Limb (tissue), 2 donors: ENCODE data around the gene CCDC6.
A peak's percentile ranks its signal among the peaks of the same experiment; 100 is the strongest.
"Not testable (repeated sequence)": the region's sequence is repeated elsewhere in the genome, so short reads cannot be mapped to it uniquely, and the experiment has no call there.

Experiments used
- DNase-seq, 2 donors: peaks; one replicate each; pipeline ENCODE4 v3.0.0-alpha.2; 2016; ENCODE audit errors: extremely low spot score in 2 of 2

Gene CCDC6

GRCh38 chr10:59880971-59881510, 25.3 kb downstream of the CCDC6 start:
- DNase-seq: no peak

GRCh38 chr10:59880019-59880717, 26.2 kb downstream of the CCDC6 start:
- no peak for DNase-seq

GRCh38 chr10:59879363-59879913, 26.9 kb downstream of the CCDC6 start:
- no peak for DNase-seq

GRCh38 chr10:59878915-59879314, 27.4 kb downstream of the CCDC6 start:
- DNase-seq: no peak

- no peak for DNase-seq
These were observed 28.1 kb downstream of the CCDC6 start for GRCh38 chr10:59878289-59878688.

GRCh38 chr10:59877191-59877671, 29.1 kb downstream of the CCDC6 start:
- no peak for DNase-seq

GRCh38 chr10:59876695-59877094, 29.7 kb downstream of the CCDC6 start:
- DNase-seq: no peak

GRCh38 chr10:59876208-59876607, 30.1 kb downstream of the CCDC6 start:
- DNase-seq: not testable (repeated sequence)

- DNase-seq: no peak
These were observed 32.5 kb downstream of the CCDC6 start for GRCh38 chr10:59873896-59874295.

GRCh38 chr10:59872892-59873463, 33.4 kb downstream of the CCDC6 start:
- DNase-seq: peak in 1 of 2 donors; percentile 47

- DNase-seq: no peak
These were observed 36.2 kb downstream of the CCDC6 start for GRCh38 chr10:59870152-59870551.

- no peak for DNase-seq
These were observed 36.8 kb downstream of the CCDC6 start for GRCh38 chr10:59869594-59869940.

- no peak for DNase-seq
These were observed 37.4 kb downstream of the CCDC6 start for GRCh38 chr10:59868696-59869593.

GRCh38 chr10:59867590-59867989, 38.8 kb downstream of the CCDC6 start:
- no peak for DNase-seq

- DNase-seq: no peak
These were observed 41.3 kb downstream of the CCDC6 start for GRCh38 chr10:59865101-59865500.

- DNase-seq: no peak
These were observed 42.0 kb downstream of the CCDC6 start for GRCh38 chr10:59864141-59864962.

- DNase-seq: no peak
These were observed 46.8 kb downstream of the CCDC6 start for GRCh38 chr10:59859570-59859969.

- no peak for DNase-seq
These were observed 48.4 kb downstream of the CCDC6 start for GRCh38 chr10:59857921-59858320.

GRCh38 chr10:59857049-59857448, 49.3 kb downstream of the CCDC6 start:
- no peak for DNase-seq

GRCh38 chr10:59856104-59856503, 50.3 kb downstream of the CCDC6 start:
- no peak for DNase-seq

- no peak for DNase-seq
These were observed 51.8 kb downstream of the CCDC6 start for GRCh38 chr10:59854571-59854970.
